IMR-90 (cell line): ENCODE results near the gene ATXN1.

Experiments
- CEBPB ChIP-seq: IDR thresholded peaks from 2 replicates; pipeline ENCODE4 v1.6.1; 2012; ENCODE audit warnings: low read depth, low read length, improper control_type of control experiment
- CHD1 ChIP-seq: IDR thresholded peaks from 2 replicates; pipeline ENCODE4 v1.6.1; 2012; ENCODE audit warnings: low read depth, low read length, improper control_type of control experiment
- CTCF ChIP-seq: conservative IDR thresholded peaks from 2 replicates; pipeline ENCODE4 v1.5.1; 2012; ENCODE audit warnings: mild to moderate bottlenecking, low read depth, low read length, improper control_type of control experiment
- POLR2A ChIP-seq: IDR thresholded peaks from 2 replicates; pipeline ENCODE4 v1.6.1; 2012; ENCODE audit warnings: mild to moderate bottlenecking, low read depth, low read length
- RAD21 ChIP-seq: IDR thresholded peaks from 2 replicates; pipeline ENCODE4 v1.6.1; 2012; ENCODE audit warnings: low read length, improper control_type of control experiment
- RFX5 ChIP-seq: IDR thresholded peaks from 2 replicates; pipeline ENCODE4 v1.8.0; 2012; ENCODE audit warnings: low read depth, mild to moderate bottlenecking, low read length, moderate library complexity
- SMC3 ChIP-seq: fragments of 150-350 bp; IDR thresholded peaks from 2 replicates; pipeline ENCODE4 v1.6.1; 2016; ENCODE audit warnings: low read depth, mild to moderate bottlenecking, antibody characterized with exemption, low read length, moderate library complexity
- TF ChIP-seq, protein P1 (sequence below): fragments of 150-350 bp; IDR thresholded peaks from 2 replicates; pipeline ENCODE4 v1.6.1; 2017; ENCODE audit warnings: mild to moderate bottlenecking, antibody characterized with exemption, low read length, low read depth

DNA sequence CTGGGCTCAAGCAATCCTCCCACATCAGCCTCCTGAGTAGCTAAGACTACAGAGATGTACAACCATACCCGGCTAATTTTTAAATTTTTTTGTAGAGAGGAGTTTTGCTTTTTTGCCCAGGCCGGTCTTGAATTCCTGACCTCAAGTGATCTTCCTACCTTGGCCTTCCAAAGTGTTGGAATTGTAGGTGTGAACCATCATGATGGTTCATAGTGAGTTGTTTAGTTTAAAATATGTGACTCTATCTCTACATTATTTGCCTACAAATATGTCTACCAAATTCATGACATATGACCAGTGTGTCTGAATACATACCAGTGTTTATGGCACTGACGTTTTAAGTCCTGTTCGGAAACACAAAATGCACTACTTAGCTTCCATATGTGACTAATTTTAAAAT lies 367.9 kb downstream of the ATXN1 start:
- TF ChIP-seq CTCF (no peak), POLR2A (no peak), SMC3 (no peak), RFX5 (no peak), RAD21 (no peak), CEBPB (no peak), CHD1 (no peak)
- TF ChIP-seq, protein P1, sequence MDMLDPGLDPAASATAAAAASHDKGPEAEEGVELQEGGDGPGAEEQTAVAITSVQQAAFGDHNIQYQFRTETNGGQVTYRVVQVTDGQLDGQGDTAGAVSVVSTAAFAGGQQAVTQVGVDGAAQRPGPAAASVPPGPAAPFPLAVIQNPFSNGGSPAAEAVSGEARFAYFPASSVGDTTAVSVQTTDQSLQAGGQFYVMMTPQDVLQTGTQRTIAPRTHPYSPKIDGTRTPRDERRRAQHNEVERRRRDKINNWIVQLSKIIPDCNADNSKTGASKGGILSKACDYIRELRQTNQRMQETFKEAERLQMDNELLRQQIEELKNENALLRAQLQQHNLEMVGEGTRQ: no peak
